Endometrial microvascular endothelial cells (primary cell): ENCODE data around the gene KRTCAP3. TPM values are rescaled to one million over a fixed set of nuclear protein-coding genes. Genes with fewer than 3 reads are reported as not detected.

Experiments used
- total RNA-seq: library from RNA; depleted of rRNA; stranded (reverse); fragments of >200 nt; gene quantifications from one replicate; pipeline ENCODE4 v1.2.3, GENCODE V29; 2015; ENCODE audit errors: inconsistent ontology term

KRTCAP3 gene
- total RNA-seq, 1 donor from 2014 or later = not detected

Other genes with a start within 250 kb of the KRTCAP3 start
- gene ATRAID, start 230.3 kb upstream of the KRTCAP3 start, total RNA-seq = 134 TPM
- 80.6 TPM for gene SLC5A6, start 230.1 kb upstream of the KRTCAP3 start, total RNA-seq
- 82.7 TPM for gene CAD, start 225.0 kb upstream of the KRTCAP3 start, total RNA-seq
- 8.2 TPM for gene SLC30A3, start 179.3 kb upstream of the KRTCAP3 start, total RNA-seq
- not detected for gene DNAJC5G, start 166.9 kb upstream of the KRTCAP3 start, total RNA-seq
- 0.56 TPM for gene TRIM54, start 160.0 kb upstream of the KRTCAP3 start, total RNA-seq
- gene UCN, start 133.9 kb upstream of the KRTCAP3 start, total RNA-seq = not detected
- 115 TPM for gene MPV17, start 119.3 kb upstream of the KRTCAP3 start, total RNA-seq
- gene GTF3C2, start 85.6 kb upstream of the KRTCAP3 start, total RNA-seq = 43.2 TPM
- 63.6 TPM for gene EIF2B4, start 72.0 kb upstream of the KRTCAP3 start, total RNA-seq
- 163 TPM for gene SNX17, start 71.8 kb upstream of the KRTCAP3 start, total RNA-seq
- 4.4 TPM for gene ZNF513, start 61.6 kb upstream of the KRTCAP3 start, total RNA-seq
- 156 TPM for gene PPM1G, start 32.8 kb upstream of the KRTCAP3 start, total RNA-seq
- gene NRBP1, start 13.8 kb upstream of the KRTCAP3 start, total RNA-seq = 111 TPM
- gene IFT172, start 47.4 kb downstream of the KRTCAP3 start, total RNA-seq = 26.6 TPM
- gene FNDC4, start 52.8 kb downstream of the KRTCAP3 start, total RNA-seq = 24.8 TPM
- 2.6 TPM for gene GCKR, start 54.5 kb downstream of the KRTCAP3 start, total RNA-seq
- gene ZNF512, start 140.7 kb downstream of the KRTCAP3 start, total RNA-seq = 70.3 TPM
- 1.4 TPM for gene CCDC121, start 186.6 kb downstream of the KRTCAP3 start, total RNA-seq
- gene GPN1, start 186.7 kb downstream of the KRTCAP3 start, total RNA-seq = 43.9 TPM
- 18.0 TPM for gene SUPT7L, start 221.2 kb downstream of the KRTCAP3 start, total RNA-seq
- 30.3 TPM for gene SLC4A1AP, start 221.5 kb downstream of the KRTCAP3 start, total RNA-seq